GM12878 (cell line): Measurements from ENCODE around the gene YPEL2. TPM values are rescaled to one million over a fixed set of nuclear protein-coding genes. Genes with fewer than 3 reads are reported as not detected.

Experiments used
- ATAC-seq: fragments of 200-7000 bp; cut with Tn5 transposase; 3 replicates; pipeline ENCODE4 v1.9.1; 2020; ENCODE audit warnings: mild to moderate bottlenecking, moderate library complexity
- BruUV-seq: library from RNA; stranded (reverse); fragments of 400-500 nt; replicated peaks from 2 replicates; lab custom pipeline; 2021; lab: Mats Ljungman, UMichigan
- CTCF ChIA-PET: fragments of 300-600 bp; sonication (Branson Sonifier 250); formaldehyde crosslinking; extraction: SDS; loops from one replicate; lab custom pipeline; 2021; ENCODE audit warnings: inconsistent platforms; lab: Yijun Ruan, JAX
- POLR2A ChIA-PET: fragments of 350-600 bp; formaldehyde crosslinking; extraction: SDS; loops from one replicate; lab custom pipeline; 2021; ENCODE audit warnings: inconsistent platforms; lab: Charles Lee
- RAD21 ChIA-PET: fragments of 300-600 bp; sonication (Branson Sonifier 250); formaldehyde crosslinking; loops from one replicate; lab custom pipeline; 2023; ENCODE audit warnings: antibody characterized with exemption; ENCODE audit not compliant: unreplicated experiment; lab: Charles Lee
- SMC1A ChIA-PET: fragments of 300-600 bp; sonication (Branson Sonifier 250); formaldehyde crosslinking; loops from one replicate; lab custom pipeline; 2023; ENCODE audit not compliant: unreplicated experiment, uncharacterized antibody; lab: Charles Lee
- DNase-seq: peaks from one replicate; pipeline ENCODE4 v3.0.0-alpha.2; 2011; ENCODE audit warnings: low read depth, low spot score
- FAIRE-seq: peaks from 3 replicates; lab custom pipeline; 2011; peaks lifted over from hg19 to GRCh38; lab: Jason Lieb, UNC
- H2AFZ ChIP-seq: 2 replicates; pipeline ENCODE4 v1.6.0; 2011; ENCODE audit warnings: low read depth, low read length, control low read depth; ENCODE audit not compliant: control insufficient read depth
- H3K27ac ChIP-seq: 2 replicates; pipeline ENCODE4 v1.5.1; 2011; ENCODE audit warnings: control low read depth; ENCODE audit not compliant: control insufficient read depth, insufficient read depth
- H3K27me3 ChIP-seq, 2 experiments: replicated peaks in 1 of 2; 2 replicates each; pipeline versions ENCODE4 v1.6.0 to v1.6.1; 2011; ENCODE audit warnings: low read length in 1 of 2; ENCODE audit not compliant: control insufficient read depth in 2 of 2, insufficient read depth in 2 of 2
- H3K36me3 ChIP-seq, 2 experiments: 2 replicates each; pipeline ENCODE4 v1.5.1; 2011; ENCODE audit warnings: low read length in 1 of 2; ENCODE audit not compliant: control insufficient read depth in 2 of 2, insufficient read depth in 2 of 2
- H3K4me1 ChIP-seq: 2 replicates; pipeline ENCODE4 v1.6.1; 2011; ENCODE audit warnings: mild to moderate bottlenecking, low read length, moderate library complexity, mixed read lengths; ENCODE audit not compliant: control insufficient read depth, insufficient read depth
- H3K4me2 ChIP-seq: 2 replicates; pipeline ENCODE4 v1.6.0; 2011; ENCODE audit warnings: control low read depth; ENCODE audit not compliant: control insufficient read depth, insufficient read depth
- H3K4me3 ChIP-seq: fragments of 200-600 bp; sonication (generic); 2 replicates; pipeline ENCODE4 v1.5.1; 2016
- H3K79me2 ChIP-seq: 2 replicates; pipeline ENCODE4 v1.6.0; 2011; ENCODE audit warnings: low read length; ENCODE audit not compliant: control insufficient read depth, insufficient read depth
- H3K9ac ChIP-seq: 2 replicates; pipeline ENCODE4 v1.8.0; 2011; ENCODE audit warnings: low read length, control low read depth, mixed read lengths; ENCODE audit not compliant: control insufficient read depth, insufficient read depth
- H3K9me3 ChIP-seq: replicated peaks from 3 replicates; pipeline ENCODE4 v1.5.1; 2011; ENCODE audit warnings: mild to moderate bottlenecking, low read length; ENCODE audit not compliant: control insufficient read depth, insufficient read depth
- H4K20me1 ChIP-seq: 2 replicates; pipeline ENCODE4 v1.6.0; 2011; ENCODE audit not compliant: control insufficient read depth, insufficient read depth
- BMI1 ChIP-seq: fragments of 450-650 bp; IDR thresholded peaks from 2 replicates; pipeline ENCODE4 v1.6.1; 2016; ENCODE audit warnings: mild to moderate bottlenecking, moderate library complexity, borderline replicate concordance
- BRCA1 ChIP-seq: IDR thresholded peaks from 2 replicates; pipeline ENCODE4 v1.6.1; 2011; ENCODE audit warnings: low read depth, low read length, improper control_type of control experiment
- GABPA ChIP-seq: IDR thresholded peaks from 2 replicates; pipeline ENCODE4 v1.6.1; 2014; ENCODE audit warnings: antibody characterized with exemption, low read depth, mild to moderate bottlenecking, inconsistent platforms
- JUND ChIP-seq: IDR thresholded peaks from 2 replicates; pipeline ENCODE4 v1.6.1; 2012; ENCODE audit warnings: low read depth, mild to moderate bottlenecking, low read length, improper control_type of control experiment, moderate library complexity
- KDM1A ChIP-seq: fragments of 200-600 bp; sonication (generic); IDR thresholded peaks from 2 replicates; pipeline ENCODE4 v1.6.1; 2016; ENCODE audit warnings: borderline replicate concordance
- PML ChIP-seq: IDR thresholded peaks from 2 replicates; pipeline ENCODE4 v1.6.1; 2012; ENCODE audit warnings: low read length, inconsistent platforms
- RBBP5 ChIP-seq: fragments of 200-600 bp; sonication (generic); conservative IDR thresholded peaks from 2 replicates; pipeline ENCODE4 v1.6.1; 2016
- SREBF1 ChIP-seq: IDR thresholded peaks from 2 replicates; pipeline ENCODE4 v1.6.1; 2012; ENCODE audit warnings: mild to moderate bottlenecking, low read length
- ZBED1 ChIP-seq: IDR thresholded peaks from 2 replicates; pipeline ENCODE4 v1.6.1; 2016; ENCODE audit warnings: borderline replicate concordance
- WGBS: methylation state at CpG from one replicate; pipeline ENCODE4 v1.1.6; 2016; ENCODE audit warnings: low lambda C conversion rate; ENCODE audit not compliant: insufficient replicate concordance, insufficient coverage; ENCODE audit errors: missing lambda C conversion rate; 5-methylcytosine and 5-hydroxymethylcytosine counted together
- in situ Hi-C: fragments of 300-500 bp; cut with MboI; formaldehyde crosslinking; loops from 9 replicates; pipeline ENCODE4 v1.14.3; 2018; ENCODE audit warnings: mixed read lengths
- intact Hi-C: fragments of 100-400 bp; cut with micrococcal nuclease; formaldehyde crosslinking; loops from one replicate; pipeline ENCODE4 v1.14.2; 2022; ENCODE audit not compliant: unreplicated experiment
- polyA plus RNA-seq, 11 experiments: library from polyadenylated mRNA; depleted of rRNA in 4 of 11; unstranded in 6 of 11; stranded (reverse) in 5 of 11; fragments of >200 nt; fragmentation: Nextera tagmentation in 4 of 11; fragmentation: Illumina TruSeq in 1 of 11; extraction: Ambion mirVana in 4 of 11; extraction: Trizol in 1 of 11; gene quantifications; 1 replicate in 1 of 11; 2 replicates in 10 of 11; pipeline versions ENCODE4 v1.2.1 to v1.2.3, GENCODE V29; 2011 to 2016; ENCODE audit warnings: inconsistent platforms in 2 of 11, missing spikeins in 2 of 11, low read depth in 1 of 11
- total RNA-seq, 4 experiments: library from RNA; depleted of rRNA in 3 of 4; stranded (reverse); fragments of >200 nt in 3 of 4; fragmentation: Illumina TruSeq in 1 of 4; extraction: Trizol in 1 of 4; gene quantifications; 2 replicates each; pipeline versions ENCODE4 v1.2.1 to v1.2.3, GENCODE V29; 2013 to 2021
- TF ChIP-seq, protein P1 (sequence below): fragments of 450-650 bp; IDR thresholded peaks from 2 replicates; pipeline ENCODE4 v1.6.1; 2014; ENCODE audit warnings: mild to moderate bottlenecking
- TF ChIP-seq, protein P2 (sequence below): IDR thresholded peaks from 2 replicates; pipeline ENCODE4 v1.6.1; 2012; ENCODE audit warnings: low read depth, low read length, improper control_type of control experiment
- TF ChIP-seq, protein P3 (sequence below): fragments of 450-650 bp; IDR thresholded peaks from 2 replicates; pipeline ENCODE4 v1.6.1; 2016; ENCODE audit warnings: mild to moderate bottlenecking

Gene YPEL2
- total and polyA plus RNA-seq, 10 of the 15 experiments (the other 5 are each of a cell fraction or from before 2014, with no cell fraction given) = 0.11 to 8.1 (median 0.48) TPM

DNA sequence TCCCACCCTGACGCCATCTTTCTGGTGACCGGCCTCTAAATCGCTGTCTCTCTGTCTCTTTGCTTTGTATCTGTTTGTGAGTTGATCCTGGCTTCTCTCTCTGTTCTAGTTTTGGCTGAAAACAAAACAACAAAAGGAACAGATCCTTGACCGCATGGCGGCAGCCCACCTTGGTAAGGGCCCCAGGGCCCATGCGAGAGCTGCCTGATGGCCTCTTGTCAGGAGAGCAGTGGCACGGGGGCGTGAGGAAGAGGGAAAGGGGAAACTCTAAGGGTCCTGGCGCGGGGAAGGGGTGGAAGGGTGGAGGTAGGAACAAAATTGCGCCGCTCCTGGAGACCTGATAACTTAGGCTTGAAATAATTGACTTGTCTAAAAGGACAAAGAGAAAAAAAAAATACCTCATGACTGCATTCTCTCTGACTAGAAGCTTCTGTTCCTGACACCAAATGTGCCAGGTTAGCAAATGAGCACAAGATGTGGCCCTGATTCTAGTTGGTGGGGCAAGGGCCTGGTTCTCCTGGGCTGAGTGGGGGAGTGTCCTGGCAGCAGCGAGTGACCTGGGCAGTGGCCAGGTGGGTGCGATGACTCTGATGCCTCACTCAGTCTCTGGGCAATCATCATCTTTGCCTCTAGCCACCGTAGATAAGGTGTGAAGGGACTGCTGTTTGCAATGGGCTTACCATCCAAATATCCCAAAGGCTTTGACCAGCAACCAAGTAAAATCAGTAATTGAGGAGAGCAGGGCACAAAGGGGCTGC lies 66.0 kb downstream of the YPEL2 start:
- TSS peak; percentile 69 for BruUV-seq
- ChIA-PET CTCF (no interaction called here), SMC1A (interaction anchor here (2.4 kb wide), 1 partner anchor 68 kb away, joined by 8 read pairs; no protein-coding TSS in a partner anchor), POLR2A (no interaction called here), RAD21 (no interaction called here)
- TF ChIP-seq JUND = no peak
- no peak for TF ChIP-seq BRCA1
- TF ChIP-seq PML = no peak
- no peak for TF ChIP-seq RBBP5
- TF ChIP-seq GABPA = no peak
- WGBS = 87% methylated on average over 15 of the region's 15 CpGs
- H2AFZ ChIP-seq = no peak overlapping the region
- H3K27me3 ChIP-seq = no peaks in the 10 kb centered on the region
- no peaks in the 10 kb centered on the region for H4K20me1 ChIP-seq
- H3K4me1 ChIP-seq = no peaks in the 10 kb centered on the region
- no peaks in the 10 kb centered on the region for H3K79me2 ChIP-seq
- no peak overlapping the region for H3K4me3 ChIP-seq
- no peak overlapping the region for H3K4me2 ChIP-seq
- in situ Hi-C loops = no loop called here
- ATAC-seq = no peak
- no peaks in the 10 kb centered on the region for H3K9me3 ChIP-seq
- intact Hi-C loops = no loop called here
- no peak for DNase-seq
- no peaks in the 10 kb centered on the region for H3K36me3 ChIP-seq
- H3K9ac ChIP-seq = no peak overlapping the region
- no peak for FAIRE-seq
- H3K27ac ChIP-seq = no peak overlapping the region

DNA sequence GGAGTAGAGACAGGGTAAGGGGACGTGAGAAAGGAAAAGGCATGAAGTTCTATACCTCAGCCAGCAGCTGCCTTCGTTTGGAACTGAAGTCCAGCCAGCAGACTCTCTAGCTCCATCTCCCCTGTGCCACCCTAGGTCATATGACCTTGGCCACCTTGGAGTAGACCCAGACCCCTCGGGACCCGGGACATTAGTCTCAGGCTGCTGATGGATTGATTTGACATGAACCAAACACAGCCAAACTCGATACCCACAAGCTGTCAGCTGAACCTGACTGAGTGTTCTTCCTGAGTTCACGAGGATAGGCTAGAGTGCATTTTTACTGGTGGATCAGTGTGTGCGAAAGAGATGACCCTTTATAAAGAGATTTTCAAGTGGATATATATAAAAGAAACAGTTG lies 68.5 kb downstream of the YPEL2 start:
- WGBS = 31% methylated on average over 7 of the region's 7 CpGs
- no peak for ATAC-seq
- BruUV-seq = no TSS peak
- no peak for DNase-seq
- Histone ChIP-seq H3K79me2 (no peaks in the 10 kb centered on the region), H3K9ac (no peak overlapping the region), H3K4me3 (no peak overlapping the region), H3K36me3 (no peaks in the 10 kb centered on the region), H4K20me1 (no peaks in the 10 kb centered on the region), H3K4me1 (no peaks in the 10 kb centered on the region), H2AFZ (no peak overlapping the region), H3K27me3 (no peaks in the 10 kb centered on the region), H3K27ac (no peak overlapping the region), H3K9me3 (no peaks in the 10 kb centered on the region), H3K4me2 (no peak overlapping the region)
- ChIA-PET POLR2A (no interaction called here), CTCF (interaction anchor here (0.8 to 1.8 kb wide), 4 partner anchors 28 to 70 kb away, joined by 3 read pairs; no protein-coding TSS in a partner anchor), RAD21 (no interaction called here), SMC1A (no interaction called here)
- in situ Hi-C loops (no loop called here), intact Hi-C loops (no loop called here)
- no peak for FAIRE-seq
- TF ChIP-seq, protein P1, sequence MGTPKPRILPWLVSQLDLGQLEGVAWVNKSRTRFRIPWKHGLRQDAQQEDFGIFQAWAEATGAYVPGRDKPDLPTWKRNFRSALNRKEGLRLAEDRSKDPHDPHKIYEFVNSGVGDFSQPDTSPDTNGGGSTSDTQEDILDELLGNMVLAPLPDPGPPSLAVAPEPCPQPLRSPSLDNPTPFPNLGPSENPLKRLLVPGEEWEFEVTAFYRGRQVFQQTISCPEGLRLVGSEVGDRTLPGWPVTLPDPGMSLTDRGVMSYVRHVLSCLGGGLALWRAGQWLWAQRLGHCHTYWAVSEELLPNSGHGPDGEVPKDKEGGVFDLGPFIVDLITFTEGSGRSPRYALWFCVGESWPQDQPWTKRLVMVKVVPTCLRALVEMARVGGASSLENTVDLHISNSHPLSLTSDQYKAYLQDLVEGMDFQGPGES = no peak
- TF ChIP-seq KDM1A (no peak), BMI1 (no peak), SREBF1 (no peak), ZBED1 (no peak)
- TF ChIP-seq, protein P2, sequence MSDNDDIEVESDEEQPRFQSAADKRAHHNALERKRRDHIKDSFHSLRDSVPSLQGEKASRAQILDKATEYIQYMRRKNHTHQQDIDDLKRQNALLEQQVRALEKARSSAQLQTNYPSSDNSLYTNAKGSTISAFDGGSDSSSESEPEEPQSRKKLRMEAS = no peak
- TF ChIP-seq, protein P3, sequence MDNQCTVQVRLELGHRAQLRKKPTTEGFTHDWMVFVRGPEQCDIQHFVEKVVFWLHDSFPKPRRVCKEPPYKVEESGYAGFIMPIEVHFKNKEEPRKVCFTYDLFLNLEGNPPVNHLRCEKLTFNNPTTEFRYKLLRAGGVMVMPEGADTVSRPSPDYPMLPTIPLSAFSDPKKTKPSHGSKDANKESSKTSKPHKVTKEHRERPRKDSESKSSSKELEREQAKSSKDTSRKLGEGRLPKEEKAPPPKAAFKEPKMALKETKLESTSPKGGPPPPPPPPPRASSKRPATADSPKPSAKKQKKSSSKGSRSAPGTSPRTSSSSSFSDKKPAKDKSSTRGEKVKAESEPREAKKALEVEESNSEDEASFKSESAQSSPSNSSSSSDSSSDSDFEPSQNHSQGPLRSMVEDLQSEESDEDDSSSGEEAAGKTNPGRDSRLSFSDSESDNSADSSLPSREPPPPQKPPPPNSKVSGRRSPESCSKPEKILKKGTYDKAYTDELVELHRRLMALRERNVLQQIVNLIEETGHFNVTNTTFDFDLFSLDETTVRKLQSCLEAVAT = no peak
